Measurements from ENCODE around the gene GLB1L. TPM values are rescaled to one million over a fixed set of nuclear protein-coding genes. Genes with fewer than 3 reads are reported as not detected.

Gene GLB1L
- total RNA-seq, 1 donor = 21.0 TPM

- Histone ChIP-seq H3K79me2 (ENCODE audit: insufficient read depth, low read length) (no peaks in the 10 kb centered on the region), H3K27me3 (ENCODE audit: insufficient read depth, low read length) (peaks cover 5% of the 10 kb centered on the region), H3K36me3 (ENCODE audit: insufficient read depth, low read length) (no peaks in the 10 kb centered on the region), H2AFZ (ENCODE audit: low read length) (no peak overlapping the region), H3K27ac (ENCODE audit: low read depth, low read length) (no peak overlapping the region), H3K4me3 (ENCODE audit: insufficient read depth, low read length) (no peak overlapping the region), H3K4me1 (ENCODE audit: insufficient read depth, low read length) (no peaks in the 10 kb centered on the region), H3K9me3 (ENCODE audit: low read depth, low read length) (no peaks in the 10 kb centered on the region), H4K20me1 (ENCODE audit: insufficient read depth, low read length) (no peaks in the 10 kb centered on the region), H3K4me2 (ENCODE audit: insufficient read depth, low read length) (no peak overlapping the region)
- TF ChIP-seq CTCF (IDR thresholded peaks at IDR 0.05; ENCODE audit: extremely low read depth, low read depth, low read length) = no peak
- peak; percentile 64 for DNase-seq (ENCODE audit: insufficient read length, low spot score, missing footprints)
Measured at GRCh38 chr2:219199470-219200211, 45.6 kb downstream of the GLB1L start.

GRCh38 chr2:219198974-219199373 is 46.3 kb downstream of the GLB1L start:
- no peaks in the 10 kb centered on the region for H3K4me1 ChIP-seq (ENCODE audit: insufficient read depth, low read length)
- no peak for DNase-seq (ENCODE audit: insufficient read length, low spot score, missing footprints)
- TF ChIP-seq CTCF (IDR thresholded peaks at IDR 0.05; ENCODE audit: extremely low read depth, low read depth, low read length) = no peak
- no peaks in the 10 kb centered on the region for H4K20me1 ChIP-seq (ENCODE audit: insufficient read depth, low read length)
- no peak overlapping the region for H2AFZ ChIP-seq (ENCODE audit: low read length)
- no peaks in the 10 kb centered on the region for H3K36me3 ChIP-seq (ENCODE audit: insufficient read depth, low read length)
- peaks cover 5% of the 10 kb centered on the region for H3K27me3 ChIP-seq (ENCODE audit: insufficient read depth, low read length)
- no peak overlapping the region for H3K4me3 ChIP-seq (ENCODE audit: insufficient read depth, low read length)
- H3K27ac ChIP-seq (ENCODE audit: low read depth, low read length) = no peak overlapping the region
- no peak overlapping the region for H3K4me2 ChIP-seq (ENCODE audit: insufficient read depth, low read length)
- no peaks in the 10 kb centered on the region for H3K79me2 ChIP-seq (ENCODE audit: insufficient read depth, low read length)
- no peaks in the 10 kb centered on the region for H3K9me3 ChIP-seq (ENCODE audit: low read depth, low read length)

- H3K4me1 ChIP-seq (ENCODE audit: insufficient read depth, low read length) = no peaks in the 10 kb centered on the region
- H3K27ac ChIP-seq (ENCODE audit: low read depth, low read length) = no peak overlapping the region
- no peak for DNase-seq (ENCODE audit: insufficient read length, low spot score, missing footprints)
- peaks cover 5% of the 10 kb centered on the region for H3K27me3 ChIP-seq (ENCODE audit: insufficient read depth, low read length)
- no peaks in the 10 kb centered on the region for H3K79me2 ChIP-seq (ENCODE audit: insufficient read depth, low read length)
- H2AFZ ChIP-seq (ENCODE audit: low read length) = no peak overlapping the region
- no peak overlapping the region for H3K4me2 ChIP-seq (ENCODE audit: insufficient read depth, low read length)
- H3K9me3 ChIP-seq (ENCODE audit: low read depth, low read length) = no peaks in the 10 kb centered on the region
- H3K4me3 ChIP-seq (ENCODE audit: insufficient read depth, low read length) = no peak overlapping the region
- no peak for TF ChIP-seq CTCF (IDR thresholded peaks at IDR 0.05; ENCODE audit: extremely low read depth, low read depth, low read length)
- no peaks in the 10 kb centered on the region for H3K36me3 ChIP-seq (ENCODE audit: insufficient read depth, low read length)
- H4K20me1 ChIP-seq (ENCODE audit: insufficient read depth, low read length) = no peaks in the 10 kb centered on the region
Measured at GRCh38 chr2:219197388-219197787, 47.9 kb downstream of the GLB1L start.

GRCh38 chr2:219186754-219187456 is 58.3 kb downstream of the GLB1L start:
- H3K79me2 ChIP-seq (ENCODE audit: insufficient read depth, low read length) = peaks cover 2% of the 10 kb centered on the region
- H3K27me3 ChIP-seq (ENCODE audit: insufficient read depth, low read length) = no peaks in the 10 kb centered on the region
- H4K20me1 ChIP-seq (ENCODE audit: insufficient read depth, low read length) = peaks cover 5% of the 10 kb centered on the region
- no peak overlapping the region for H3K4me2 ChIP-seq (ENCODE audit: insufficient read depth, low read length)
- no peak overlapping the region for H3K27ac ChIP-seq (ENCODE audit: low read depth, low read length)
- no peak for DNase-seq (ENCODE audit: insufficient read length, low spot score, missing footprints)
- TF ChIP-seq CTCF (IDR thresholded peaks at IDR 0.05; ENCODE audit: extremely low read depth, low read depth, low read length) = no peak
- no peak overlapping the region for H2AFZ ChIP-seq (ENCODE audit: low read length)
- H3K9me3 ChIP-seq (ENCODE audit: low read depth, low read length) = no peaks in the 10 kb centered on the region
- H3K36me3 ChIP-seq (ENCODE audit: insufficient read depth, low read length) = peaks cover 26% of the 10 kb centered on the region
- H3K4me1 ChIP-seq (ENCODE audit: insufficient read depth, low read length) = no peaks in the 10 kb centered on the region
- no peak overlapping the region for H3K4me3 ChIP-seq (ENCODE audit: insufficient read depth, low read length)
